Measurements from ENCODE around the gene LSM10. TPM values are rescaled to one million over a fixed set of nuclear protein-coding genes. Genes with fewer than 3 reads are reported as not detected.
A peak's percentile ranks its signal among the peaks of the same experiment; 100 is the strongest.

LSM10 gene
- total RNA-seq, 1 donor = 6.2 TPM

DNA sequence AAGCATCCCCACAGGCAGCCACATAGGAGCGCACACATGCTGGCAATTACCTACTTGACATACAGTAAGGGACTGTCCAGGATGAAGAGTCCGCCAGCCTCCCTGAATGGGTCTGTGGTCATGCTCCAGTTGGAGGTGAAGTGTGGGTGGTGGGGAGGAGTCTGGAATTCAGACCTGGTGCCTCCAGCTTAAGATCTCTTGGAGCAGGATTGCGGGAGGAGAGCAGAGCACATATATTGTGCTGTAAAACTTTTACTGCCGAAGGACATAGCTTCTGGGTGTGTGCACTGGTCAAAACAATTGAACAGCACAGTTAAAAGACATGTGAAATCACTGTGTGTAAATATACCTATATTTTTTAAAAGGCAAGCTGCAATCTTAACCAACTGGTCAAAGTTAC, 29.9 kb downstream of the LSM10 start:
- Histone ChIP-seq H3K4me1 (ENCODE audit: insufficient read depth, low read length) (peaks cover 33% of the 10 kb centered on the region), H2AFZ (ENCODE audit: low read length) (no peak overlapping the region), H3K4me3 (ENCODE audit: insufficient read depth, low read length) (no peak overlapping the region), H4K20me1 (ENCODE audit: insufficient read depth, low read length) (peaks cover 13% of the 10 kb centered on the region), H3K27ac (ENCODE audit: low read depth, low read length) (peak overlapping the region; percentile 39), H3K4me2 (ENCODE audit: insufficient read depth, low read length) (no peak overlapping the region), H3K9me3 (ENCODE audit: low read depth, low read length) (no peaks in the 10 kb centered on the region), H3K36me3 (ENCODE audit: insufficient read depth, low read length) (peaks cover 23% of the 10 kb centered on the region), H3K79me2 (ENCODE audit: insufficient read depth, low read length) (peaks cover 75% of the 10 kb centered on the region), H3K27me3 (ENCODE audit: insufficient read depth, low read length) (no peaks in the 10 kb centered on the region)
- DNase-seq (ENCODE audit: insufficient read length, low spot score, missing footprints) = no peak
- TF ChIP-seq, protein P1, sequence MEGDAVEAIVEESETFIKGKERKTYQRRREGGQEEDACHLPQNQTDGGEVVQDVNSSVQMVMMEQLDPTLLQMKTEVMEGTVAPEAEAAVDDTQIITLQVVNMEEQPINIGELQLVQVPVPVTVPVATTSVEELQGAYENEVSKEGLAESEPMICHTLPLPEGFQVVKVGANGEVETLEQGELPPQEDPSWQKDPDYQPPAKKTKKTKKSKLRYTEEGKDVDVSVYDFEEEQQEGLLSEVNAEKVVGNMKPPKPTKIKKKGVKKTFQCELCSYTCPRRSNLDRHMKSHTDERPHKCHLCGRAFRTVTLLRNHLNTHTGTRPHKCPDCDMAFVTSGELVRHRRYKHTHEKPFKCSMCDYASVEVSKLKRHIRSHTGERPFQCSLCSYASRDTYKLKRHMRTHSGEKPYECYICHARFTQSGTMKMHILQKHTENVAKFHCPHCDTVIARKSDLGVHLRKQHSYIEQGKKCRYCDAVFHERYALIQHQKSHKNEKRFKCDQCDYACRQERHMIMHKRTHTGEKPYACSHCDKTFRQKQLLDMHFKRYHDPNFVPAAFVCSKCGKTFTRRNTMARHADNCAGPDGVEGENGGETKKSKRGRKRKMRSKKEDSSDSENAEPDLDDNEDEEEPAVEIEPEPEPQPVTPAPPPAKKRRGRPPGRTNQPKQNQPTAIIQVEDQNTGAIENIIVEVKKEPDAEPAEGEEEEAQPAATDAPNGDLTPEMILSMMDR (IDR thresholded peaks at IDR 0.05; ENCODE audit: extremely low read depth, low read depth, low read length) = no peak

DNA sequence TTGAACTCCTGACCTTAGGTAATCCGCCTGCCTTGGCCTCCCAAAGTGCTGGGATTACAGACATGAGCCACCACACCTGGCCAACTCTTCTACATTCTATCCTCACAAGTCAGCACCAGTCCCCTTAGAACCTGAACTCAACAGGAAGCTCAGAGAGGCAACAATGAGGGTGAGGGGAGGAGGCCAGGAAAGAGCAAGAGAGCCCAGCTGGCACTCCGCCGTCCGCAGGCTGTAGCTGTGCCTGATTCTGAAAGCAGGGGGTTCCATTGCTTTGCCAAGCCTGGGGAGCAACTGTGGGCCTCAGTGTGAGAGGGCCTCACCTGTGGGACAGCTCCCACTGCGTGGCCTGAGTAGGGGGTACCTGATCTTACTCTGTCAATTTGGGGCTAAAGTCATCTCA, 30.6 kb downstream of the LSM10 start:
- no peak overlapping the region for H2AFZ ChIP-seq (ENCODE audit: low read length)
- H4K20me1 ChIP-seq (ENCODE audit: insufficient read depth, low read length) = peaks cover 13% of the 10 kb centered on the region
- H3K27ac ChIP-seq (ENCODE audit: low read depth, low read length) = peak overlapping the region; percentile 39
- peaks cover 76% of the 10 kb centered on the region for H3K79me2 ChIP-seq (ENCODE audit: insufficient read depth, low read length)
- H3K4me2 ChIP-seq (ENCODE audit: insufficient read depth, low read length) = no peak overlapping the region
- H3K36me3 ChIP-seq (ENCODE audit: insufficient read depth, low read length) = peaks cover 31% of the 10 kb centered on the region
- TF ChIP-seq, protein P1 (IDR thresholded peaks at IDR 0.05; ENCODE audit: extremely low read depth, low read depth, low read length) = no peak
- H3K4me1 ChIP-seq (ENCODE audit: insufficient read depth, low read length) = peaks cover 25% of the 10 kb centered on the region
- H3K9me3 ChIP-seq (ENCODE audit: low read depth, low read length) = no peaks in the 10 kb centered on the region
- no peak overlapping the region for H3K4me3 ChIP-seq (ENCODE audit: insufficient read depth, low read length)
- DNase-seq (ENCODE audit: insufficient read length, low spot score, missing footprints) = no peak
- no peaks in the 10 kb centered on the region for H3K27me3 ChIP-seq (ENCODE audit: insufficient read depth, low read length)

DNA sequence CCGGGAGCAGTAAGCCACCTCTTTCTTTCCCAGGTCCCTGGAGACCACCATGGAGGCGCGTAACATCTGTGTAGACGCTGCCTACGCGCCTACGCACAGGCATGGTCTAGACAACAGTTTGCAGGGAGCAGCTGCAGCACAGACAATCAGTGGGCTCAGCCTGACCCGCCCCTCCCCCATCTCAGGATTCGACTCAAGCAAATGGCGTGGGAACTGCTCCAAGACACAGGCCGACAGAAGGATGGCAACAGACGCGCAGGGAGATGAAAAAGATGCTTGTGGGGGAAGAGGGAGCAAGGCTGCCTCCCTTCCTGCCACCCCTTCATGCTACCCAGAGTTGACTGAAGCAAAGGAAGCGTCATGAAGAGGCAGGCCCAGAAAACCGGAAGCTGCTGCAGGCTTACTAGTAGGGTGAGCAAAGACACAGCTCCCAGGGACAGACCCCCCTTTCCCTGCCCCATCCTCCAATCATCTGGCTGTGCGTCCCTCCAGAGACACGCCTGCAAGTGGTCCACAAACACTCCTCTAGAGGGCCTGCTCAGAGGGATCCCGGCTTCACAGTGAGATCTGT, 31.5 kb downstream of the LSM10 start:
- peaks cover 13% of the 10 kb centered on the region for H4K20me1 ChIP-seq (ENCODE audit: insufficient read depth, low read length)
- H3K4me3 ChIP-seq (ENCODE audit: insufficient read depth, low read length) = no peak overlapping the region
- TF ChIP-seq, protein P1 (IDR thresholded peaks at IDR 0.05; ENCODE audit: extremely low read depth, low read depth, low read length) = no peak
- peaks cover 79% of the 10 kb centered on the region for H3K79me2 ChIP-seq (ENCODE audit: insufficient read depth, low read length)
- no peak overlapping the region for H2AFZ ChIP-seq (ENCODE audit: low read length)
- no peaks in the 10 kb centered on the region for H3K27me3 ChIP-seq (ENCODE audit: insufficient read depth, low read length)
- peaks cover 31% of the 10 kb centered on the region for H3K36me3 ChIP-seq (ENCODE audit: insufficient read depth, low read length)
- peak overlapping the region; percentile 18 for H3K4me2 ChIP-seq (ENCODE audit: insufficient read depth, low read length)
- peak; percentile 81 for DNase-seq (ENCODE audit: insufficient read length, low spot score, missing footprints)
- peak overlapping the region; percentile 21 for H3K27ac ChIP-seq (ENCODE audit: low read depth, low read length)
- peaks cover 23% of the 10 kb centered on the region for H3K4me1 ChIP-seq (ENCODE audit: insufficient read depth, low read length)
- H3K9me3 ChIP-seq (ENCODE audit: low read depth, low read length) = no peaks in the 10 kb centered on the region

DNA sequence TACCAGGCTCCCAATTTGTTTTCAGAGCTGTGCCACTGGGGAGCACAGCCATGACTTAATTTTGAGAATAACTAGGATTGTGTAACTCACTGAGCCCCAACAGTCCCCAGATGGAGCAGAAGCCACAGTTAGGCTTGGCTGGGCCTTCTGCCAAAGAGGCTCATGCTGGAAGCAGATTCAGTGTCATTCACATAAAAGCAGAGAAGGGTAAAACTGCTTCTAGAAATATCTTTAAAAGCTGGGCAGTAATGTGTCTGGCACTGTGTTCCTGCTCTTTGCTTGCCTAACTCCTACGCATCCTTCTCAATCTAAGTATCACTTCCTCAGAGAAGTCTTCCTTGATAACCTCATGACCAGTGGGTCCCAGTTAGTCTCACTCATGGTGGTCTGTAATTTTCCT, 32.3 kb downstream of the LSM10 start:
- Histone ChIP-seq H3K27me3 (ENCODE audit: insufficient read depth, low read length) (no peaks in the 10 kb centered on the region), H3K4me3 (ENCODE audit: insufficient read depth, low read length) (no peak overlapping the region), H3K4me1 (ENCODE audit: insufficient read depth, low read length) (peaks cover 23% of the 10 kb centered on the region), H2AFZ (ENCODE audit: low read length) (no peak overlapping the region), H4K20me1 (ENCODE audit: insufficient read depth, low read length) (peaks cover 13% of the 10 kb centered on the region), H3K4me2 (ENCODE audit: insufficient read depth, low read length) (no peak overlapping the region), H3K9me3 (ENCODE audit: low read depth, low read length) (no peaks in the 10 kb centered on the region), H3K27ac (ENCODE audit: low read depth, low read length) (peak overlapping the region; percentile 21), H3K79me2 (ENCODE audit: insufficient read depth, low read length) (peaks cover 78% of the 10 kb centered on the region), H3K36me3 (ENCODE audit: insufficient read depth, low read length) (peaks cover 30% of the 10 kb centered on the region)
- DNase-seq (ENCODE audit: insufficient read length, low spot score, missing footprints) = peak; percentile 91
- TF ChIP-seq, protein P1 (IDR thresholded peaks at IDR 0.05; ENCODE audit: extremely low read depth, low read depth, low read length) = no peak

Data from osteoblast (primary cell).